Esophagus mucosa (tissue), 1 donor: ENCODE measurements around the gene SDSL. TPM values are rescaled to one million over a fixed set of nuclear protein-coding genes. Genes with fewer than 3 reads are reported as not detected.

ENCODE experiments used
- total RNA-seq: library from RNA; stranded (reverse); gene quantifications from one replicate; pipeline ENCODE4 v1.2.4, GENCODE V29; 2023
- donor health status: DM: yes; HTN: yes; CAD: no.

The SDSL gene
- total RNA-seq, 1 donor from 2014 or later, result 2.3 TPM

Other genes with a start within 250 kb of the SDSL start
- 46.6 TPM for gene DDX54, start 236.9 kb upstream of the SDSL start, total RNA-seq
- gene RITA1, start 236.7 kb upstream of the SDSL start, total RNA-seq, result 11.0 TPM
- gene TPCN1, start 200.9 kb upstream of the SDSL start, total RNA-seq, result 35.2 TPM
- 16.8 TPM for gene SLC8B1, start 87.3 kb upstream of the SDSL start, total RNA-seq
- gene PLBD2, start 63.8 kb upstream of the SDSL start, total RNA-seq, result 14.1 TPM
- 0.20 TPM for gene SDS, start 18.5 kb upstream of the SDSL start, total RNA-seq
- gene LHX5, start 49.5 kb downstream of the SDSL start, total RNA-seq, result not detected